IPS-18a (cell line): Measurements from ENCODE around the gene DSCAM.

Experiments used
- H3K27ac ChIP-seq: one replicate; pipeline ENCODE4 v1.5.1; 2013; ENCODE audit warnings: low read length
- H3K27me3 ChIP-seq: one replicate; pipeline ENCODE4 v1.6.1; 2013; ENCODE audit warnings: mild to moderate bottlenecking, low read length; ENCODE audit not compliant: control insufficient read depth, insufficient read depth
- H3K36me3 ChIP-seq: one replicate; pipeline ENCODE4 v1.6.1; 2013; ENCODE audit warnings: low read depth, low read length; ENCODE audit not compliant: control insufficient read depth
- H3K4me1 ChIP-seq: one replicate; pipeline ENCODE4 v1.6.1; 2013; ENCODE audit warnings: low read depth, low read length; ENCODE audit not compliant: control insufficient read depth
- H3K4me3 ChIP-seq: one replicate; pipeline ENCODE4 v1.5.1; 2013; ENCODE audit warnings: low read length
- H3K9ac ChIP-seq: one replicate; pipeline ENCODE4 v1.6.1; 2013; ENCODE audit warnings: mild to moderate bottlenecking, low read length, moderate library complexity
- H3K9me3 ChIP-seq: one replicate; pipeline ENCODE4 v1.6.1; 2013; ENCODE audit warnings: low read depth, low read length; ENCODE audit not compliant: control insufficient read depth

The DSCAM gene

DNA sequence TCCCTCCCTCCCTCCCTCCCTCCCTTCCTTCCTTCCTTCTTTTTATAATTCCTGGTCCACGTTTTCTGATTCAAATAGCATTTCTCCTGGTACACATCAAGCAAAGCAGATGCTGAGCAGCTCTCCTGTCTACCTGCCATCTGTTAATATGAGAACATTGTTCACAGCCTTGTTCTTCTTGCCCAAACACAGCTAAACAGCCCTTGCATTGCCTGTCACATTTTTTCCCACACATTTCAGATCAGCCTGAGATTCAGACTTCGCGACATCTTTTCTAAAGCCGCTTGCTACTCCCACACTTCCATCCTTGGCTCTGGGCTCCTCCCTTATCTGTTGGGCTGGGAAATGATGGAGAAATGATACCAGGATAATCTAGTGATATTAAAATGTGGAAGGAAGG is 779.2 kb downstream of the DSCAM start:
- H3K9me3 ChIP-seq, result no peaks in the 10 kb centered on the region
- no peak overlapping the region for H3K9ac ChIP-seq
- H3K4me1 ChIP-seq, result no peaks in the 10 kb centered on the region
- no peaks in the 10 kb centered on the region for H3K27me3 ChIP-seq
- no peak overlapping the region for H3K4me3 ChIP-seq
- no peaks in the 10 kb centered on the region for H3K36me3 ChIP-seq
- H3K27ac ChIP-seq, result no peak overlapping the region

DNA sequence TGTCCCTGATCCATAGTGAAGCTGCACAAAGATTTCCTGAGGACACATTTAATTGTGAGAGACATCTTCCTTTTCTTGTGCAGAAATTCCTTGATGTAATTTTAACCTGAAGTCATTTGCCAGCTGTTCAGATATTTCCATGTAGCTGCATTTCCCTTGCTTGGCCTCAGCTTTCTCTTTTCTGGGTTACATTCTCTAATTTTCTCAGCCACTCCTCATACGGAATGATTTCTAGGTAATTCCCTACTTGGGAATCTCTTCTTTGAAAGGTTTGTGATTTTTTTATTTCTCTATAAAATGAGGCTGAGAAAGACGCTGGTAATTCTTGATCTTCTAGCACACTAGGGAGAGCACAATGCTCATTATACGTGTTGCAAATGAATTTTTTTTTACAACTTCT is 780.7 kb downstream of the DSCAM start:
- H3K9me3 ChIP-seq, result no peaks in the 10 kb centered on the region
- no peaks in the 10 kb centered on the region for H3K36me3 ChIP-seq
- H3K4me3 ChIP-seq, result no peak overlapping the region
- H3K4me1 ChIP-seq, result no peaks in the 10 kb centered on the region
- no peaks in the 10 kb centered on the region for H3K27me3 ChIP-seq
- no peak overlapping the region for H3K27ac ChIP-seq
- no peak overlapping the region for H3K9ac ChIP-seq

DNA sequence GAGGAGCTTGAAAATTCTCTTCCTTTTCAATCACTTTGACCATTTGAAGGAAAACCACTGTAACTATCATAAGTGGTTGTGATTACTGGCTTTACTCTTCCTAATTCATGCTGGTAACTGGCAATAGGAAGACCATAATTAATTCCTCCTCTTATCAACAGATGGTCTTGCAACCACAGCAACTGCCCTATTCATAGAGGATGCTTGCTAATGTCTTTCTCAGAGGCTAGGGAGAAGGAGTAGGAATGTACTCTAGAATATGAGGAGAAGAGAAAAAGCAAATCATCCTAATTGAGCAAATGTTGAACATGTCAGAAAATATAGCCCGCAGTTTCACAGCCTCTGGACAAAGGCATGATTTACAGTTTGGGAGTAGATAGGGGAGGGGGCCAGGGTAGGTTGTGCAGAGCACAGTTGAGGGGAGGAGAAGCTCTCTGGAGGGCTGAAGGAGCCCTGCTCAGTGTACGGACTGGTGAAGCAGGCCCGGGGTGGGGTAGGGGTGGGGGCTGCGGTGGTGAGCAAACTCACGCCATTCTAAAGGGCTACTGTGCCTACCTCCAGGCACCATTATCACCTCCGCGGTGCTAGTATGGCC is 786.8 kb downstream of the DSCAM start:
- H3K27me3 ChIP-seq, result no peaks in the 10 kb centered on the region
- no peaks in the 10 kb centered on the region for H3K9me3 ChIP-seq
- H3K4me3 ChIP-seq, result no peak overlapping the region
- H3K27ac ChIP-seq, result no peak overlapping the region
- no peaks in the 10 kb centered on the region for H3K4me1 ChIP-seq
- no peaks in the 10 kb centered on the region for H3K36me3 ChIP-seq
- no peak overlapping the region for H3K9ac ChIP-seq

DNA sequence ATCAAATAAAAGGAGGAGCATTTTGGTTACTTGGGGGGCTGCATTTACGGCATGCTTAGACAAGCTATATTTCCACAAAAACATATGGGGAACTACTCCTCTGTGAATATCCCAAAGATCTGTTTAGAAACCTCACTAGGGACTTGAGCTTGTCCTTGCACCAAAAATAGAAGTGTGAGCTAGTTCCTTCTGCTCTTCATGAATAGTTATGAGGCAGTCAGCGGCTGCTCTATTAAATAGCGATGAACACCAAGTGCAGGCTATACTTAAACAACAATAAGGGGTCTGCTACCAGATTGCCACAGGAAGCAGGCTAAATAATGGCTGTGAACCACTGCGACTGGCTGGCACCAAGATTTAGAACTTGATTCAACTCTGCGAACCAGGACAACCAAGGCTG is 789.6 kb downstream of the DSCAM start:
- H3K27ac ChIP-seq, result no peak overlapping the region
- no peak overlapping the region for H3K4me3 ChIP-seq
- H3K36me3 ChIP-seq, result no peaks in the 10 kb centered on the region
- H3K9ac ChIP-seq, result no peak overlapping the region
- H3K9me3 ChIP-seq, result no peaks in the 10 kb centered on the region
- H3K27me3 ChIP-seq, result no peaks in the 10 kb centered on the region
- H3K4me1 ChIP-seq, result no peaks in the 10 kb centered on the region

DNA sequence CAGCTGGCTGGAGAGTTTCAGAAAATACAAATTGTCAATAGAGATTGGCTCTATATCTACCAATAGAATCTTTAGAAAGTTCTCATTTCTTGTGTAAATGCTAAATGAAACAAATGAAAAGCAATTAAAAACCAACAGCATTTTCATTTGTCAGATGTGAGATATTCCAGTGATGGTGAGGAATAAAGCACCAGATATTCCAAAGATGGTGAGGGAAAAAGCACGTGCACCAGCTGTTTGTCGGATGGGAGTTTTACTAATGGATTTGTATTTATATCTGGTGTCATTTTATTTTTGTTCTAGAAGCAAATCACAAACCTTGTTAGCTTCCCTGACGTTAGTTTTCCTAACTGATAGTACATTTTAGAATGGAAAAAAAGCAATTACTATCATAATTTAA is 790.9 kb downstream of the DSCAM start:
- Histone ChIP-seq H3K27ac (no peak overlapping the region), H3K4me1 (no peaks in the 10 kb centered on the region), H3K9ac (no peak overlapping the region), H3K4me3 (no peak overlapping the region), H3K36me3 (no peaks in the 10 kb centered on the region), H3K9me3 (no peaks in the 10 kb centered on the region), H3K27me3 (no peaks in the 10 kb centered on the region)

DNA sequence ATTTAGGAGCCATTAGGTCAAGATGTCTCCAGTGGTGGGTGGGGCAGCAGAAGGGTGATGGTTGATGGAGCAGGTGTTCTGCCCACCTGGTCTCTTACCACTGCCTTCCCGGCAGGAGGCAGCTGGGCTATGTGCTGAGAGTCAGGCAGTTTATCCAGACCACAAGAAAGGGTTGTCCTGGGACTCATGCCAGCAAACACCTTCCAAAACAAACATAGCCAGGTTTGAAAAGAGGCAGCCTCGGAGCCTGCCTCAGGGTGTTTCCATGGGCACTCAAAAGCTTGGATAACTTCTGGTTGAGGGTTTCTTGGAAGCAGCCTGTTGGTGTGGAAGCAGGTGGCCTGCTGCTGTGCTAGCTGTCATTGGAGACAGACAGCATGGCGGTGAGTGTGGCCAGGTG is 792.6 kb downstream of the DSCAM start:
- no peak overlapping the region for H3K27ac ChIP-seq
- H3K4me3 ChIP-seq, result no peak overlapping the region
- H3K36me3 ChIP-seq, result no peaks in the 10 kb centered on the region
- peaks cover 10% of the 10 kb centered on the region for H3K4me1 ChIP-seq
- H3K9ac ChIP-seq, result no peak overlapping the region
- no peaks in the 10 kb centered on the region for H3K27me3 ChIP-seq
- no peaks in the 10 kb centered on the region for H3K9me3 ChIP-seq

DNA sequence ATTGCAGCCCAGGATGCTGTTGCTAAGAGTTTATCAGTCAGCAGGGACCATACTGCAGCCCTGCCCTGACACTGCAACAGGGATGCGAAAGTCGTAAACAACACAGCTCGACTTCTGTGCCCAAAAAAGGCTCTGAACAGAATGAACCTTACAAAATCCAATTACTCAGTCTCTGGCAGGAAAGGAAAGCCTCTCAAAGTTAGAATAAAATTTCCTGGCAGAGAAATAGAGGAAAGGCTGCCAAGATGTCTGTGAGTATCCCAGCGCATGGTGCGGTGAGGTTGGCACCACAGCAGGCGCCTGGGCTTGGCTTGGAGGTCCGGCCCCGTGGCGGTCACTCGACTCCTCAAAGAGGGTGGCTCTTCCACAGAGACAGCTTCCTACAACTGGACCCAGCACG is 794.0 kb downstream of the DSCAM start:
- Histone ChIP-seq H3K4me3 (no peak overlapping the region), H3K9ac (no peak overlapping the region), H3K36me3 (no peaks in the 10 kb centered on the region), H3K9me3 (no peaks in the 10 kb centered on the region), H3K27ac (no peak overlapping the region), H3K4me1 (peaks cover 10% of the 10 kb centered on the region), H3K27me3 (no peaks in the 10 kb centered on the region)

DNA sequence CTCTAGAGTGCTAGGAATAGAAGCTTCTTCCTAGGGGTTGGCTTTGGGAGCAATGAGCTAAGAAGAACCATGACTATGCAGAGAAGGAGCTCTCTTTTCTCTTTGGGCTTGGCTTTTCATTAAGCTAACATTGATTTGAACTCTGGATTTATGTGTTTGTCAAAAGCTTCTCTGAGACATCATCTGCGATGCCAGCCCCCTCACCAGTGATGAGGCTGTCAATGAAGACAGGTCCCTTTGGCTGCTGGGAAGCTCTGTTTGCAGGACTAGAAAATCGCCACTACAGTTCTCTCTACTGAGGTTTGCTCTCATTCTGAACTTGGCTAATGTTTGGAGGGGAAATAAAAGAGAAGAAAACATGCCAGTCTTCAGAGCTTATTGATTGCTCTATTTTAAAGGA is 794.7 kb downstream of the DSCAM start:
- Histone ChIP-seq H3K9me3 (no peaks in the 10 kb centered on the region), H3K27ac (no peak overlapping the region), H3K9ac (no peak overlapping the region), H3K4me3 (no peak overlapping the region), H3K36me3 (no peaks in the 10 kb centered on the region), H3K27me3 (no peaks in the 10 kb centered on the region), H3K4me1 (peaks cover 10% of the 10 kb centered on the region)

DNA sequence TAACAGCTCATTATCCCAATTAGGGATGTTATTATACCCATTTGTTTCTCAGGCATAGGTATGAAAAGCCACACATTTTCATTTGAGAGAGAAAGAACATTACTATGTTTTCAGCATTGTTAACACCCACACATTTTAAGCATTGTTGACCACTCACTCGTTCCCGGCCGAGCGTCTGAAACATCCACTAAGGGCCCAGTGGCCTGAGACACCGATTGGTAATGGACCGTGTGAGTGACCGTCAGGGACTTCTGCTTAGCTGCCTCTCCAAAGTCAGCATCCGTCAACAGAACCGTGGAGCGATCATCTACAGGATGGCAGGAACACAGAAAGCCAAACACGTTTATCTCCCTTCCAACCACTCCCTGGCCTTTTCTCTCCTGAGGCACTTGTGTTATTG is 795.2 kb downstream of the DSCAM start:
- no peaks in the 10 kb centered on the region for H3K9me3 ChIP-seq
- H3K9ac ChIP-seq, result no peak overlapping the region
- no peaks in the 10 kb centered on the region for H3K27me3 ChIP-seq
- H3K36me3 ChIP-seq, result no peaks in the 10 kb centered on the region
- H3K4me1 ChIP-seq, result peaks cover 10% of the 10 kb centered on the region
- H3K4me3 ChIP-seq, result no peak overlapping the region
- no peak overlapping the region for H3K27ac ChIP-seq

DNA sequence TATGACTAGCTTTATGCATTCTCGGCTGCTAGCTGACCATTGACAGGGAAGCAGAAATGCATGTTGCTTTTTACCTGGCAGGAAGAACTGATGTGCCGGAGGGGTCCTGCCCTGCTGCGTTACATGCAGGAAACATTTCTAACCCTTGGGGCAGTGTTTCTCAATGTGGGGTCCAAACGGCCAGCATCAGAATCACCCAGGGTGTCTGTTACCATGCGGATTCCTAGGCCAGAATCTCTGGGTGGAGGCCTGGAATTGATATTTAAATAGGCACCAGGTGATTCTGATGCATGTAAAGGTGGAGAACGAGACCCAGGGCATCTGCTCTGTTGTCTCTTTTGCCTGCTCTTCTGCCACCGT is 797.0 kb downstream of the DSCAM start:
- no peaks in the 10 kb centered on the region for H3K27me3 ChIP-seq
- H3K4me1 ChIP-seq, result peaks cover 10% of the 10 kb centered on the region
- H3K27ac ChIP-seq, result no peak overlapping the region
- H3K9me3 ChIP-seq, result no peaks in the 10 kb centered on the region
- no peaks in the 10 kb centered on the region for H3K36me3 ChIP-seq
- no peak overlapping the region for H3K9ac ChIP-seq
- no peak overlapping the region for H3K4me3 ChIP-seq

DNA sequence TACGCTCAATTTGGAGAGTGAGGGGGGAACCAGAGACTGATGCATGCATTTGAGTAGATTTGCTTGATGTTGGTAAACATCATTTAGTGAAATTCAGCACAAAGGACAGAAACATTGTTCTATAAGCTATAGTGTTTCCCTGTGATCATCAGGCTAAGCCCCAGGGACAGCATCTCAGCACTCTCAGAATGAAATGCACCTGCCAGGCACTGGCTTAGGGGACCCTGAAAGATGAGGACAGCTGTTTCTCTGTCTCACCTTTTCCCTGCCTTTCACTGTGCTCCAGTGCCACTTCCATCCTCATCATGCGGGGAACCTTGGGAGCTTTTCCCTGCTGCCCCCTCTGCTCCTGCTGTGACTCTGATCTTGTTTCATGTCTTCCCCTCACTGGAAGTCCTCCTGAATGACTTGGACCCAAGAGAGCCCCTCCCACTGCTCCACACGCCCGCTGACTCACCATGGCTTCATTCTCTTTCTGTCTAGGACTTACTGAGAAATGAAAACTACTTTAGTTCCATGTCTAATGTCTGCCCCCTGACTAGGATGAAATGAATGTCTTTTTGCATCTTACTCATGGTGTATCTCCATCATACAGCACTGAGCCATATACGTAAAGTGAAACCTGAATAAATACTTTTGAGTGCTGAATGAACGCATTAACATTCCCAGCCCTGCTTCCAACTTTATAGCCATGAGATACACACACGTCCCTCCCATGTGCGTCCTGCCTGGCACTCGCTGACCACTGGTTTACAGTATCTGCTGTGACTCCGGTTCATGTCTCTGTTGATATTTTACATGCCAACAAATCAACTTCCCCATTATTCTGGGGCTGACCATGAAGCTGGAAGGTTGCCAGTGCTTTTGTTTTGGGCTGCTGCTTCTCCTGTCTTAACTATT is 797.7 kb downstream of the DSCAM start:
- Histone ChIP-seq H3K9ac (no peak overlapping the region), H3K27ac (no peak overlapping the region), H3K4me3 (no peak overlapping the region), H3K4me1 (peaks cover 10% of the 10 kb centered on the region), H3K27me3 (no peaks in the 10 kb centered on the region), H3K9me3 (no peaks in the 10 kb centered on the region), H3K36me3 (no peaks in the 10 kb centered on the region)
